Measurements from ENCODE around the gene TBCCD1. TPM values are rescaled to one million over a fixed set of nuclear protein-coding genes. Genes with fewer than 3 reads are reported as not detected.
A peak's percentile ranks its signal among the peaks of the same experiment; 100 is the strongest.

TBCCD1 gene
- total RNA-seq, result 18.7 and 20.1 TPM in 2 replicates
- long read RNA-seq, transcript TBCCD1-201 (8 exons, 2,441 nt), result major isoform, 35 of 58 reads
- long read RNA-seq, transcript TBCCD1-203 (8 exons, 3,058 nt), result minor isoform, 7 of 58 reads
- long read RNA-seq, partial matches to known transcripts, result 9 of 58 reads
- long read RNA-seq, other reads (novel, unspliced or antisense), result 5 of 58 reads

DNA sequence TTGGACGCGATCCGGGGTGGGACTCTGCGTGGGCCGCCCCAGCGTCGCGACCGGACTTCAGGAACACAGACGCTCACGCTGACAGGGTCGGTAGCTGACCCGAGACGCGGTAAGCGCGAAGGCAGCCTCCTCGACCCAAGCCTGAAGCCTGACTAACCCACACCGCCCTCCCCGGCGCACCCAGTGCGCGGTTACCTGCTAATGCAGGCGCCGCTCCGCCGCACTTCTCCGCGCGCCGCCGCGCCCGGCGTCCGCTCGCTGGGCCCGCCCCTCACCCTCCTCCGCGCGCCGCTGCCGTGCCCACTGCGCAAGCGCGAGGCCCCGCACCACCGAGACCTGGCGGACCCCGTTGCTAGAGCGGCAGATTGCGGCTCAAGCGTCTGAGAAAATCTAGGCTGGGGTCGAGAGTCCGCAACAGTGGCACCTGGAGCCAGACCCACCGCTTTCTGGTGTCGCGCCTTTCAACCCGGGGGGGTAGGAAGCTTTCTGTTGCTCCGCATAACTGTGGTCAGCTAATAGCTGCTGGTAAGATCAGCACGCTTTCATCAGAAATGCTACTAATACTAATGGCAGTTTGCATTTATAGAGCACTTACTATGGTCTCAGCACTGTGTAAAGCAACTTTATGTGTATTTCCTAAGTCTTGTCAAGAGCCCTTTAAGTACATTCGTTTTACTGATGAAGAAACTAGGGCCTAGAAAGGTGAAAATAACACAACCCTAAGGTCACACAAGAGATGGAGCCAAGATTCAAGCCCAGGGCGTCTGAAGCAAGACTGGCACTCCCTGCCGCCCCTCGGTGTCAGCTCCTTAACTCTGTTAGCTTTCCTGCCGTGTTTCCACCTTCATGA is at the start of gene TBCCD1:
Gene TBCCD1, minus strand, starts transcription at position 268 of the 850 bp plus-strand sequence. CDS start 3,010 bp downstream, outside the sequence.
- no peak for TF ChIP-seq CTCF (conservative IDR thresholded peaks at IDR 0.05)
- no peaks in the 10 kb centered on the region for H3K27me3 Mint-ChIP-seq (ENCODE audit: low read depth)
- H3K4me3 Mint-ChIP-seq, result peak within 1 kb of the TSS; percentile 94
- DNase-seq (ENCODE audit: low read depth, low spot score), result peak; percentile 97
- H3K27ac Mint-ChIP-seq (ENCODE audit: unreplicated experiment), result peak within 1 kb of the TSS; percentile 66
- H3K36me3 Mint-ChIP-seq (ENCODE audit: low read depth), result no peaks in the 10 kb centered on the region
- no peaks in the 10 kb centered on the region for H3K9me3 Mint-ChIP-seq
- H3K4me1 Mint-ChIP-seq, result peaks cover 51% of the 10 kb centered on the region

DNA sequence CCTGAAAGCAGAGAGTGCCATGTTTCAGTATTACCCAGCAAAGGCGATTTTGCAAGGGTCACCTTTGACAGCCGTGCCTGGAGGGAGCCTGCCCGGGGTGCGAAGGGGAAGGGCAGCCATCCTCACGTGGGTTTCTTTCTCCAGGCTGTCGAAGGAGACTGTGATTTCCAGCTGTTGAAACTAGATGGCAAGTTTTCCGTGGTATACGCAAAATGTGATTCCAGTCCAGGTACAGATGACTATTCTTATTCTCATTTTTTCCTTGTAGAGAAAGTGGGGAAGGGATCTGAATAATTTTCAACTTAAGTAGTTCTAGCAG is 49.1 kb upstream of the TBCCD1 start:
- H3K27me3 Mint-ChIP-seq (ENCODE audit: low read depth), result peaks cover 60% of the 10 kb centered on the region
- no peak for DNase-seq (ENCODE audit: low read depth, low spot score)
- H3K9me3 Mint-ChIP-seq, result no peaks in the 10 kb centered on the region
- H3K27ac Mint-ChIP-seq (ENCODE audit: unreplicated experiment), result no peak overlapping the region
- H3K4me3 Mint-ChIP-seq, result no peak overlapping the region
- H3K36me3 Mint-ChIP-seq (ENCODE audit: low read depth), result no peaks in the 10 kb centered on the region
- H3K4me1 Mint-ChIP-seq, result peaks cover 12% of the 10 kb centered on the region
- TF ChIP-seq CTCF (conservative IDR thresholded peaks at IDR 0.05), result no peak

- Mint-ChIP-seq H3K27me3 (ENCODE audit: low read depth) (peaks cover 57% of the 10 kb centered on the region), H3K27ac (ENCODE audit: unreplicated experiment) (no peak overlapping the region)
- DNase-seq (ENCODE audit: low read depth, low spot score), result peak; percentile 76
Measured at GRCh38 chr3:186614597-186615483, 47.7 kb upstream of the TBCCD1 start.

DNA sequence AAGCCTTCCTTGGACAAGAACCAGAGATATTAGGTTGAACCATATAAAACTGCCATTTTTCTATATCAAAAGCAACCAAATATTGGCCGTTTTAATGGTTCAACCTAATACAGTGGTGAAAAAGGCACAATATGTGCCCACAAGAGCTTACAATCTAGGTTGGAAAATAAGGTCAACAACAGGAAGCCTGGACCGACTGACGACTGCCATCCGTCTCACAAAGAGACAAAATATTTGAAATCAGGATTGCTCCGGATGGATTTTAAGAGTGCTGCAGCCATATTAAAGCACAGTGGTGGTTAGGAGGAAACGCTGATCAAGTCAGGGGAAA is 47.1 kb upstream of the TBCCD1 start:
- Mint-ChIP-seq H3K4me1 (peaks cover 12% of the 10 kb centered on the region), H3K4me3 (no peak overlapping the region), H3K36me3 (ENCODE audit: low read depth) (no peaks in the 10 kb centered on the region), H3K27ac (ENCODE audit: unreplicated experiment) (no peak overlapping the region), H3K27me3 (ENCODE audit: low read depth) (peaks cover 54% of the 10 kb centered on the region), H3K9me3 (no peaks in the 10 kb centered on the region)
- no peak for TF ChIP-seq CTCF (conservative IDR thresholded peaks at IDR 0.05)
- DNase-seq (ENCODE audit: low read depth, low spot score), result no peak

More at GRCh38 chr3:186614597-186615483, 47.7 kb upstream of the TBCCD1 start:
- H3K9me3 Mint-ChIP-seq, result no peaks in the 10 kb centered on the region
- no peaks in the 10 kb centered on the region for H3K36me3 Mint-ChIP-seq (ENCODE audit: low read depth)
- peak; percentile 95 for TF ChIP-seq CTCF (conservative IDR thresholded peaks at IDR 0.05)
- no peak overlapping the region for H3K4me3 Mint-ChIP-seq
- peaks cover 12% of the 10 kb centered on the region for H3K4me1 Mint-ChIP-seq

DNA sequence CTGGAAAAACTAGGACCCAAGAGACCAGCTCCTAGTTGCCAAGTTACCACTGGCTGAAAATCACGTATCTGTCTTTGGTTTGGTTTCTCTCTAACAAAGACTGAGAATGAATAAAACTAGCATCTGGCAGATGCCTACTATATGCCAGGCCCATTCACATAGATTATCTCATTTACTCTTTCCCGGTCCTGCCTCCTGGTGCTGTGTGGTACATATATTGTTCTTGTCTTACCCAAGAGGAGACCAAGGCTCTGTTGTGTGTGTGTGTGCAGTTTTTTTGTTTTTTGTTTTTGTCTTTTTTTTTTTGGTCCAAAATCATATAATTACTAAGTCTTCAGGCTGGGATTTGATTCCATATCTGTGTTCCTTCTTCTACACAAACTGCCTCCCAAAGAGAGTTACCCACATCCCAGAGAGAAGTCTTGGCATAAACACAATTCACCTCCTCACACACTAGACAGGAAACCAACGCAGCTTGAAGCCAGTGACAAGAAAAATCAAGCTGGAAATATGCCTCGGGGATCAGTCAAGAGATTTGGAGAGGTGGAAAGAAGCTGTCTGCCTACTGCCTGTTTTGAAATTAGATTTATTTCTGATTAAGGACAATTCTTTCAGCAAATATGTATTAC is 46.6 kb upstream of the TBCCD1 start:
- DNase-seq (ENCODE audit: low read depth, low spot score), result no peak
- Mint-ChIP-seq H3K4me1 (peaks cover 12% of the 10 kb centered on the region), H3K4me3 (no peak overlapping the region), H3K9me3 (no peaks in the 10 kb centered on the region), H3K36me3 (ENCODE audit: low read depth) (no peaks in the 10 kb centered on the region), H3K27me3 (ENCODE audit: low read depth) (peaks cover 53% of the 10 kb centered on the region), H3K27ac (ENCODE audit: unreplicated experiment) (no peak overlapping the region)
- TF ChIP-seq CTCF (conservative IDR thresholded peaks at IDR 0.05), result no peak
